GM04503 (cell line): ENCODE measurements around the gene STH.

ENCODE experiments used
- DNase-seq: peaks from one replicate; pipeline ENCODE4 v3.0.0-alpha.2; 2012; ENCODE audit warnings: low read depth

The STH gene

GRCh38 chr17:45967378-45967777, 31.7 kb upstream of the STH start:
- no peak for DNase-seq

GRCh38 chr17:45968732-45969131, 30.3 kb upstream of the STH start:
- DNase-seq = no peak

GRCh38 chr17:45969726-45970125, 29.3 kb upstream of the STH start:
- no peak for DNase-seq

GRCh38 chr17:45970659-45971058, 28.4 kb upstream of the STH start:
- DNase-seq = no peak

GRCh38 chr17:45971698-45972141, 27.3 kb upstream of the STH start:
- no peak for DNase-seq

- DNase-seq = no peak
Measured at GRCh38 chr17:45972531-45972930, 26.5 kb upstream of the STH start.

GRCh38 chr17:45973099-45973780, 25.8 kb upstream of the STH start:
- no peak for DNase-seq

GRCh38 chr17:45973946-45974859, 24.8 kb upstream of the STH start:
- DNase-seq = no peak

- no peak for DNase-seq
Measured at GRCh38 chr17:45974916-45975630, 24.0 kb upstream of the STH start.

- no peak for DNase-seq
Measured at GRCh38 chr17:45975640-45976295, 23.3 kb upstream of the STH start.

GRCh38 chr17:45976391-45976754, 22.7 kb upstream of the STH start:
- DNase-seq = no peak

GRCh38 chr17:45976755-45977505, 22.1 kb upstream of the STH start:
- no peak for DNase-seq

GRCh38 chr17:45977506-45977824, 21.6 kb upstream of the STH start:
- DNase-seq = no peak

- DNase-seq = no peak
Measured at GRCh38 chr17:45977976-45978626, 20.9 kb upstream of the STH start.

- DNase-seq = no peak
Measured at GRCh38 chr17:45979137-45979536, 19.9 kb upstream of the STH start.

GRCh38 chr17:45980855-45981254, 18.2 kb upstream of the STH start:
- DNase-seq = no peak

- no peak for DNase-seq
Measured at GRCh38 chr17:45981306-45981705, 17.7 kb upstream of the STH start.

GRCh38 chr17:45982791-45983613, 16.0 kb upstream of the STH start:
- DNase-seq = no peak

GRCh38 chr17:45983614-45984310, 15.3 kb upstream of the STH start:
- DNase-seq = no peak

GRCh38 chr17:45984368-45984767, 14.7 kb upstream of the STH start:
- DNase-seq = no peak
